Caco-2 (cell line): Measurements from ENCODE around the gene KLHDC7A. TPM values are rescaled to one million over a fixed set of nuclear protein-coding genes. Genes with fewer than 3 reads are reported as not detected.

Experiments
- Bru-seq: library from RNA; stranded (reverse); fragments of 400-500 nt; gene quantifications from one replicate; lab custom pipeline; 2021; lab: Mats Ljungman, UMichigan
- BruChase-seq, 2 experiments: library from RNA; stranded (reverse); fragments of 400-500 nt; gene quantifications; one replicate each; lab custom pipeline; 2021; lab: Mats Ljungman, UMichigan
- BruUV-seq: library from RNA; stranded (reverse); fragments of 400-500 nt; replicated peaks from 2 replicates; lab custom pipeline; 2021; lab: Mats Ljungman, UMichigan
- CTCF ChIA-PET: fragments of 300-600 bp; sonication (Branson Sonifier 250); formaldehyde crosslinking; loops from one replicate; lab custom pipeline; 2022; ENCODE audit warnings: antibody characterized with exemption; lab: Charles Lee
- POLR2A ChIA-PET: fragments of 300-600 bp; sonication (Branson Sonifier 250); formaldehyde crosslinking; loops from one replicate; lab custom pipeline; 2022; ENCODE audit warnings: antibody characterized with exemption; lab: Charles Lee
- DNase-seq, 2 experiments: peaks; one replicate each; pipeline versions ENCODE4 v3.0.0 to v3.0.0-alpha.2; 2020 to 2022
- H3K27me3 ChIP-seq: replicated peaks from 2 replicates; pipeline ENCODE4 v1.6.0; 2011; ENCODE audit warnings: low read length; ENCODE audit not compliant: control insufficient read depth, insufficient read depth
- H3K36me3 ChIP-seq: 2 replicates; pipeline ENCODE4 v1.5.1; 2011; ENCODE audit warnings: low read length; ENCODE audit not compliant: control insufficient read depth, insufficient read depth
- H3K4me1 ChIP-seq: fragments of 250-450 bp; sonication (Bioruptor Pico); 2 replicates; pipeline ENCODE4 v1.5.1; 2020; ENCODE audit warnings: mild to moderate bottlenecking
- H3K4me3 ChIP-seq: 2 replicates; pipeline ENCODE4 v1.5.1; 2011; ENCODE audit warnings: low read depth, mild to moderate bottlenecking, control low read depth, low read length
- H3K9me3 ChIP-seq: fragments of 250-450 bp; sonication (Bioruptor Pico); 2 replicates; pipeline ENCODE4 v1.5.1; 2020; ENCODE audit warnings: mild to moderate bottlenecking, moderate library complexity
- H3K27ac Mint-ChIP-seq: one replicate; pipeline ENCODE4 v1.8.0; 2022; ENCODE audit warnings: mixed read lengths; ENCODE audit not compliant: unreplicated experiment
- H3K27me3 Mint-ChIP-seq: one replicate; pipeline ENCODE4 v1.8.0; 2022; ENCODE audit warnings: mixed read lengths; ENCODE audit not compliant: insufficient read depth, unreplicated experiment
- H3K36me3 Mint-ChIP-seq: one replicate; pipeline ENCODE4 v1.8.0; 2022; ENCODE audit warnings: mild to moderate bottlenecking, mixed read lengths; ENCODE audit not compliant: insufficient read depth, unreplicated experiment
- H3K4me1 Mint-ChIP-seq: one replicate; pipeline ENCODE4 v1.8.0; 2022; ENCODE audit warnings: low read depth, mixed read lengths; ENCODE audit not compliant: unreplicated experiment
- H3K4me3 Mint-ChIP-seq: one replicate; pipeline ENCODE4 v1.8.0; 2022; ENCODE audit warnings: mild to moderate bottlenecking, moderate library complexity, mixed read lengths; ENCODE audit not compliant: unreplicated experiment
- H3K9me3 Mint-ChIP-seq: one replicate; pipeline ENCODE4 v1.8.0; 2022; ENCODE audit warnings: mixed read lengths; ENCODE audit not compliant: unreplicated experiment
- CTCF ChIP-seq, 2 experiments: fragments of 200-600 bp in 1 of 2; IDR thresholded peaks; 1 replicate in 1 of 2; 2 replicates in 1 of 2; pipeline versions ENCODE4 v1.5.1 to v1.8.0; 2011 to 2022; ENCODE audit warnings: antibody characterized with exemption in 1 of 2, control low read depth in 1 of 2, inconsistent platforms in 1 of 2, low read depth in 1 of 2, low read length in 1 of 2, mild to moderate bottlenecking in 1 of 2, moderate library complexity in 1 of 2; ENCODE audit not compliant: insufficient read depth in 1 of 2, severe bottlenecking in 1 of 2, unreplicated experiment in 1 of 2
- intact Hi-C: fragments of 100-400 bp; cut with micrococcal nuclease; formaldehyde crosslinking; loops from one replicate; pipeline ENCODE4 v1.10.0; 2022; ENCODE audit not compliant: unreplicated experiment
- long read RNA-seq: library from polyadenylated mRNA; stranded (forward); transcript quantifications from one replicate; pipeline ENCODE4 v2.0.0, GENCODE V29; 2022
- total RNA-seq: library from RNA; stranded (reverse); gene quantifications from 2 replicates; pipeline ENCODE4 v1.2.3, GENCODE V29; 2022

The KLHDC7A gene
- 5.7 and 6.1 TPM in 2 replicates for total RNA-seq
- Bru-seq, nascent RNA = percentile 55 among the genes with signal in this experiment
- BruChase-seq, experiment 1, labeled RNA remaining after a 2-hour chase = percentile 70 among the genes with signal in this experiment
- percentile 54 among the genes with signal in this experiment for BruChase-seq, experiment 2, labeled RNA remaining after a 6-hour chase
- long read RNA-seq, full-length matches to known transcripts = 9 of 9 reads
- long read RNA-seq, partial matches to known transcripts = 0 of 9 reads
- long read RNA-seq, other reads (novel, unspliced or antisense) = 0 of 9 reads

GRCh38 chr1:18480315-18481189 is at the start of gene KLHDC7A:
Gene KLHDC7A, plus strand, starts transcription at chr1:18480930. Its CDS starts 52 bp downstream, at chr1:18480982.
- POLR2A ChIA-PET = interaction anchor here (0.9 kb wide), 1 partner anchor 178 kb away, joined by 3 read pairs; no protein-coding TSS in a partner anchor
- Histone ChIP-seq H3K36me3 (no peaks in the 10 kb centered on the region; the same call in none of the 2 replicates), H3K4me3 (peak within 1 kb of the TSS; percentile 24), H3K9me3 (no peaks in the 10 kb centered on the region), H3K4me1 (peaks cover 21% of the 10 kb centered on the region), H3K27me3 (no peaks in the 10 kb centered on the region)
- peak within 1 kb of the TSS; percentile 70 for H3K27ac Mint-ChIP-seq
- H3K9me3 Mint-ChIP-seq = no peaks in the 10 kb centered on the region
- intact Hi-C loops = loop anchor here (5.0 kb wide), 1 partner anchor 63 kb away; no protein-coding TSS in a partner anchor
- no peaks in the 10 kb centered on the region for H3K4me1 Mint-ChIP-seq
- peak within 1 kb of the TSS; percentile 65 for H3K4me3 Mint-ChIP-seq
- H3K27me3 Mint-ChIP-seq = no peaks in the 10 kb centered on the region
- no peak for TF ChIP-seq CTCF (IDR thresholded peaks at IDR 0.05; ENCODE audit: insufficient read depth in 1 of 2, low read depth in 1 of 2, low read length in 1 of 2, severe bottlenecking in 1 of 2, unreplicated experiment in 1 of 2)
- no TSS peak for BruUV-seq
- peak; percentile 88 to 92 for DNase-seq
- no peaks in the 10 kb centered on the region for H3K36me3 Mint-ChIP-seq
- CTCF ChIA-PET = interaction anchor here (0.9 kb wide), 1 partner anchor 95 kb away, joined by 7 read pairs; no protein-coding TSS in a partner anchor

DNA sequence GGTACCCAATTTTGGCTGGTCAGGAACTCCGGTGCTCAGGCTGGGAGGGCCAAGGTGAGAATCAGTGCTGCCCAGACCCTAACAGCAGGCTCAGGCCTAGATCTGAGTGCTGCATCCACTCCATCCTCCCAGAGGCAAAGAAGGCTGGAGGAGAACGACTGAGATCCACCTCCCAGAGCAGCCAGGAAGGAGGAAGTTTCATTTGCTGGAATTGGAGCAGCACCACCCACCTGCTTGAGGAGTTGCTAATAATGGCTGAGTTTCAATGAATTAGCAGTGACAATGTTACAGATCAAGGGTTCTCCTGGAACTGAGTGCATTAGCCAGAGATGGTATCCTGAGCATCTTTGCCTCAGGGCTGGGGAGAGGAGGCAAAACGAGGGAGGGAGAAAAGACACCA is 46.7 kb upstream of the KLHDC7A start:
- no peaks in the 10 kb centered on the region for H3K36me3 Mint-ChIP-seq
- POLR2A ChIA-PET = no interaction called here
- no peaks in the 10 kb centered on the region for H3K36me3 ChIP-seq
- H3K4me3 ChIP-seq = no peak overlapping the region
- no peak for TF ChIP-seq CTCF (IDR thresholded peaks at IDR 0.05; ENCODE audit: insufficient read depth in 1 of 2, low read depth in 1 of 2, low read length in 1 of 2, severe bottlenecking in 1 of 2, unreplicated experiment in 1 of 2)
- H3K9me3 Mint-ChIP-seq = peaks cover 10% of the 10 kb centered on the region
- no peak overlapping the region for H3K4me3 Mint-ChIP-seq
- no peaks in the 10 kb centered on the region for H3K9me3 ChIP-seq
- DNase-seq = no peak
- BruUV-seq = no TSS peak
- CTCF ChIA-PET = no interaction called here
- peaks cover 9% of the 10 kb centered on the region for H3K27me3 Mint-ChIP-seq
- H3K4me1 ChIP-seq = no peaks in the 10 kb centered on the region
- no peaks in the 10 kb centered on the region for H3K4me1 Mint-ChIP-seq
- no peak overlapping the region for H3K27ac Mint-ChIP-seq
- intact Hi-C loops = no loop called here
- H3K27me3 ChIP-seq = no peaks in the 10 kb centered on the region
